Loucy (cell line): ENCODE results near the gene STIP1.

Experiments
- H2AFZ ChIP-seq: fragments of 200-600 bp; sonication (generic); 2 replicates; pipeline ENCODE4 v1.6.0; 2016; ENCODE audit warnings: antibody characterized with exemption, mild to moderate bottlenecking, low read length, moderate library complexity
- H3F3A ChIP-seq: fragments of 200-600 bp; 2 replicates; pipeline ENCODE4 v1.6.0; 2016; ENCODE audit warnings: antibody characterized with exemption, low read depth, mild to moderate bottlenecking
- H3K27me3 ChIP-seq: fragments of 200-600 bp; sonication (generic); 2 replicates; pipeline ENCODE4 v1.6.1; 2014; ENCODE audit warnings: low read length, mild to moderate bottlenecking; ENCODE audit not compliant: insufficient read depth, poor library complexity, severe bottlenecking
- H3K36me3 ChIP-seq: fragments of 200-600 bp; sonication (generic); 2 replicates; pipeline ENCODE4 v1.6.1; 2016; ENCODE audit warnings: low read length; ENCODE audit not compliant: insufficient read depth
- H3K4me1 ChIP-seq: fragments of 200-600 bp; sonication (generic); 2 replicates; pipeline ENCODE4 v1.5.1; 2014; ENCODE audit warnings: low read length, mild to moderate bottlenecking; ENCODE audit not compliant: insufficient read depth, poor library complexity, severe bottlenecking
- H3K4me2 ChIP-seq: fragments of 200-600 bp; sonication (generic); 2 replicates; pipeline ENCODE4 v1.6.0; 2014; ENCODE audit warnings: antibody characterized with exemption, low read length, low read depth, mild to moderate bottlenecking; ENCODE audit not compliant: poor library complexity, severe bottlenecking
- H3K4me3 ChIP-seq: fragments of 200-600 bp; sonication (generic); 2 replicates; pipeline ENCODE4 v1.5.1; 2014; ENCODE audit warnings: low read length, mild to moderate bottlenecking, mixed read lengths; ENCODE audit not compliant: poor library complexity, severe bottlenecking
- H3K79me2 ChIP-seq: fragments of 200-600 bp; sonication (generic); 2 replicates; pipeline ENCODE4 v1.6.1; 2014; ENCODE audit warnings: low read length; ENCODE audit not compliant: insufficient read depth
- H3K9ac ChIP-seq: fragments of 200-600 bp; sonication (generic); 2 replicates; pipeline ENCODE4 v1.6.0; 2014; ENCODE audit warnings: mild to moderate bottlenecking, low read depth, low read length, moderate library complexity; ENCODE audit not compliant: poor library complexity, severe bottlenecking
- H3K9me2 ChIP-seq: fragments of 200-600 bp; sonication (generic); replicated peaks from 2 replicates; pipeline ENCODE4 v1.6.1; 2016; ENCODE audit warnings: low read depth, low read length, mixed read lengths
- H3K9me3 ChIP-seq: fragments of 200-600 bp; sonication (generic); 2 replicates; pipeline ENCODE4 v1.6.1; 2014; ENCODE audit warnings: mild to moderate bottlenecking, antibody characterized with exemption, low read length, low read depth; ENCODE audit not compliant: insufficient read depth
- H4K20me1 ChIP-seq: fragments of 200-600 bp; sonication (generic); 2 replicates; pipeline ENCODE4 v1.6.0; 2014; ENCODE audit warnings: antibody characterized with exemption, low read length, mild to moderate bottlenecking; ENCODE audit not compliant: insufficient read depth, poor library complexity, severe bottlenecking
- CTCF ChIP-seq: fragments of 200-600 bp; sonication (generic); conservative IDR thresholded peaks from 2 replicates; pipeline ENCODE4 v1.5.1; 2014; ENCODE audit warnings: mild to moderate bottlenecking, antibody characterized with exemption, low read length
- EZH2phosphoT487 ChIP-seq: fragments of 200-600 bp; IDR thresholded peaks from 2 replicates; pipeline ENCODE4 v1.6.1; 2018; ENCODE audit warnings: antibody characterized with exemption, mild to moderate bottlenecking, moderate library complexity, borderline replicate concordance

STIP1 gene

GRCh38 chr11:64244107-64244506 is 58.1 kb downstream of the STIP1 start:
- Histone ChIP-seq H3K9ac (no peak overlapping the region), H3K4me1 (peaks cover 38% of the 10 kb centered on the region), H3K9me2 (no peaks in the 10 kb centered on the region), H3K36me3 (peaks cover 11% of the 10 kb centered on the region; the same call in 1 of the 2 replicates), H3K4me3 (no peak overlapping the region), H4K20me1 (peaks cover 31% of the 10 kb centered on the region), H2AFZ (no peak overlapping the region), H3F3A (peaks cover 8% of the 10 kb centered on the region; the same call in 1 of the 2 replicates), H3K79me2 (peaks cover 48% of the 10 kb centered on the region), H3K9me3 (no peaks in the 10 kb centered on the region), H3K27me3 (no peaks in the 10 kb centered on the region), H3K4me2 (peak overlapping the region; percentile 84)
- TF ChIP-seq CTCF (no peak), EZH2phosphoT487 (no peak)

DNA sequence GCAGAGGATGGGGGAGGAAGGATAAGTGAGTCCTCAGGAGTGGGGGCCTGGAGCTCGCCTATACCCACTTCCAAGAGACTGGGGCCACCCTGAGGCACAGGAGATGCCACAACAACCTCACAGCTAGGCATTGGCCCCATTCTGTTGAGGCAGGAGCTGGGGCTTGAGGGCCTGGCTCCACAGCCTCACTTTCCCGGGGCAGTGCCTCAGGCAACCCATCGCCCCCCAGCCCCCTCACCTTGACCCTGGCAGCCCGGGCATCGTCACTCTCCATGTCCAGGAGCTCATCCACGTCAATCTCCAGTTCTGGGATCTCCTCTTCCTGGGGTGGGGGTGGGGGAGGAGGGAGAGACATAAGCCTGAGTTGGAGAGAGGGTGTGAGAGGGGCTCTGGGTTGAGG is 59.0 kb downstream of the STIP1 start:
- H3K4me1 ChIP-seq: peaks cover 43% of the 10 kb centered on the region
- H3K9ac ChIP-seq: peak overlapping the region; percentile 88
- no peak overlapping the region for H2AFZ ChIP-seq
- no peaks in the 10 kb centered on the region for H3K27me3 ChIP-seq
- peaks cover 11% of the 10 kb centered on the region; the same call in 1 of the 2 replicates for H3K36me3 ChIP-seq
- H4K20me1 ChIP-seq: peaks cover 31% of the 10 kb centered on the region
- TF ChIP-seq CTCF: no peak
- no peak for TF ChIP-seq EZH2phosphoT487
- H3K4me2 ChIP-seq: peak overlapping the region; percentile 84
- peaks cover 48% of the 10 kb centered on the region for H3K79me2 ChIP-seq
- H3K9me3 ChIP-seq: no peaks in the 10 kb centered on the region
- peak overlapping the region; percentile 96 for H3K4me3 ChIP-seq
- H3K9me2 ChIP-seq: no peaks in the 10 kb centered on the region
- H3F3A ChIP-seq: peaks cover 8% of the 10 kb centered on the region; the same call in 1 of the 2 replicates

- Histone ChIP-seq H3K36me3 (peaks cover 11% of the 10 kb centered on the region; the same call in 1 of the 2 replicates), H3K9me3 (no peaks in the 10 kb centered on the region), H3K4me1 (peaks cover 42% of the 10 kb centered on the region), H2AFZ (no peak overlapping the region), H4K20me1 (peaks cover 31% of the 10 kb centered on the region), H3F3A (peaks cover 6% of the 10 kb centered on the region; the same call in 1 of the 2 replicates), H3K79me2 (peaks cover 48% of the 10 kb centered on the region), H3K4me2 (peak overlapping the region; percentile 84), H3K9ac (peak overlapping the region; percentile 88), H3K4me3 (peak overlapping the region; percentile 96), H3K9me2 (no peaks in the 10 kb centered on the region), H3K27me3 (no peaks in the 10 kb centered on the region)
- TF ChIP-seq EZH2phosphoT487 (no peak), CTCF (no peak)
Measured at GRCh38 chr11:64245401-64245796, 59.4 kb downstream of the STIP1 start.
